Measurements from ENCODE around the gene TOM1L1. TPM values are rescaled to one million over a fixed set of nuclear protein-coding genes. Genes with fewer than 3 reads are reported as not detected.

Gene TOM1L1
- total RNA-seq, 1 experiment from 2014 or later: 44.6 TPM

- no peak overlapping the region for H2BK120ac ChIP-seq (ENCODE audit: low read depth, low read length, poor library complexity, severe bottlenecking)
- H2BK12ac ChIP-seq (ENCODE audit: insufficient read length, low read depth, low read length): no peak overlapping the region
- no peak overlapping the region for H2BK5ac ChIP-seq (ENCODE audit: insufficient read length, low read length)
- peaks cover 4 to 10% of the 10 kb centered on the region in 2 experiments; a peak in 3 of 4 replicates for H3K4me1 Mint-ChIP-seq
- H3K23ac ChIP-seq (ENCODE audit: insufficient read length, low read depth, low read length): no peak overlapping the region
- H3K27me3 Mint-ChIP-seq (ENCODE audit: low read depth): no peaks in the 10 kb centered on the region
- no peaks in the 10 kb centered on the region for H3K79me1 ChIP-seq (ENCODE audit: insufficient read depth, low read depth, low read length, poor library complexity, severe bottlenecking)
- no CpG with 5 or more reads among the region's 2 CpGs for WGBS (ENCODE audit: extremely low coverage, insufficient read length, low lambda C conversion rate)
- no peak overlapping the region for H4K91ac ChIP-seq (ENCODE audit: insufficient read length, low read depth, low read length)
- no peaks in the 10 kb centered on the region for H3K9me3 ChIP-seq (ENCODE audit: control insufficient read depth, low read depth, low read length)
- H3K56ac ChIP-seq (ENCODE audit: insufficient read length, low read depth, low read length): no peak overlapping the region
- no peak overlapping the region for H3K4me3 Mint-ChIP-seq
- no peaks in the 10 kb centered on the region for H3K36me3 Mint-ChIP-seq (ENCODE audit: insufficient read depth in 1 of 3, low read depth in 3 of 3)
- H3K14ac ChIP-seq (ENCODE audit: insufficient read depth, low read length): no peak overlapping the region
- no peak overlapping the region for H3K4ac ChIP-seq (ENCODE audit: low read depth, low read length)
- no peak overlapping the region for H3T11ph ChIP-seq (ENCODE audit: low read length)
- H2BK20ac ChIP-seq (ENCODE audit: low read depth, low read length, poor library complexity, severe bottlenecking): no peak overlapping the region
- H3K27ac ChIP-seq (ENCODE audit: insufficient read length, low read depth, low read length): no peak overlapping the region
- TF ChIP-seq, protein P1, sequence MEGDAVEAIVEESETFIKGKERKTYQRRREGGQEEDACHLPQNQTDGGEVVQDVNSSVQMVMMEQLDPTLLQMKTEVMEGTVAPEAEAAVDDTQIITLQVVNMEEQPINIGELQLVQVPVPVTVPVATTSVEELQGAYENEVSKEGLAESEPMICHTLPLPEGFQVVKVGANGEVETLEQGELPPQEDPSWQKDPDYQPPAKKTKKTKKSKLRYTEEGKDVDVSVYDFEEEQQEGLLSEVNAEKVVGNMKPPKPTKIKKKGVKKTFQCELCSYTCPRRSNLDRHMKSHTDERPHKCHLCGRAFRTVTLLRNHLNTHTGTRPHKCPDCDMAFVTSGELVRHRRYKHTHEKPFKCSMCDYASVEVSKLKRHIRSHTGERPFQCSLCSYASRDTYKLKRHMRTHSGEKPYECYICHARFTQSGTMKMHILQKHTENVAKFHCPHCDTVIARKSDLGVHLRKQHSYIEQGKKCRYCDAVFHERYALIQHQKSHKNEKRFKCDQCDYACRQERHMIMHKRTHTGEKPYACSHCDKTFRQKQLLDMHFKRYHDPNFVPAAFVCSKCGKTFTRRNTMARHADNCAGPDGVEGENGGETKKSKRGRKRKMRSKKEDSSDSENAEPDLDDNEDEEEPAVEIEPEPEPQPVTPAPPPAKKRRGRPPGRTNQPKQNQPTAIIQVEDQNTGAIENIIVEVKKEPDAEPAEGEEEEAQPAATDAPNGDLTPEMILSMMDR (conservative IDR thresholded peaks at IDR 0.05): no peak
- H3K79me2 ChIP-seq (ENCODE audit: insufficient read depth, low read length): no peaks in the 10 kb centered on the region
- H2AFZ ChIP-seq (ENCODE audit: low read length): no peak overlapping the region
- no peaks in the 10 kb centered on the region for H3K9me3 Mint-ChIP-seq
- no peak overlapping the region for H2AK5ac ChIP-seq (ENCODE audit: insufficient read length, low read length)
- no peaks in the 10 kb centered on the region for H4K20me1 ChIP-seq (ENCODE audit: control insufficient read depth, insufficient read depth, insufficient read length)
- no peaks in the 10 kb centered on the region for H3K23me2 ChIP-seq (ENCODE audit: insufficient read length, low read depth, low read length, poor library complexity, severe bottlenecking)
- H3K4me2 ChIP-seq (ENCODE audit: insufficient read depth, insufficient read length, low read length): no peak overlapping the region
- no peaks in the 10 kb centered on the region for H3K27me3 ChIP-seq (ENCODE audit: insufficient read depth, low read length)
- no peak for DNase-seq
- peaks cover 4% of the 10 kb centered on the region; the same call in 1 of the 2 replicates for H3K4me1 ChIP-seq (ENCODE audit: insufficient read depth, low read length)
- no peak overlapping the region for H2BK15ac ChIP-seq (ENCODE audit: low read depth, low read length)
- H4K5ac ChIP-seq (ENCODE audit: insufficient read length, low read depth, low read length): no peak overlapping the region
- no peak overlapping the region for H4K8ac ChIP-seq (replicated peaks; ENCODE audit: insufficient read length, low read depth, low read length)
- H3K18ac ChIP-seq (ENCODE audit: insufficient read length, low read depth, low read length): no peak overlapping the region
- no peak overlapping the region for H3K27ac Mint-ChIP-seq
- no peak overlapping the region for H3K9ac ChIP-seq (ENCODE audit: extremely low read depth, insufficient read length, low read length)
Observed at GRCh38 chr17:54867634-54868033, 33.0 kb upstream of the TOM1L1 start.
